Esophagus mucosa (tissue), 1 donor: ENCODE results near the gene PEPD. TPM values are rescaled to one million over a fixed set of nuclear protein-coding genes. Genes with fewer than 3 reads are reported as not detected.

Source experiments
- ATAC-seq: fragments of 200-7000 bp; cut with Tn5 transposase; one replicate; pipeline ENCODE4 v1.9.1; 2020
- total RNA-seq: library from RNA; stranded (reverse); gene quantifications from one replicate; pipeline ENCODE4 v1.2.4, GENCODE V29; 2023
- donor health status: DM: yes; HTN: yes; CAD: no.

Gene PEPD
- total RNA-seq, 1 donor from 2014 or later = 52.4 TPM

DNA sequence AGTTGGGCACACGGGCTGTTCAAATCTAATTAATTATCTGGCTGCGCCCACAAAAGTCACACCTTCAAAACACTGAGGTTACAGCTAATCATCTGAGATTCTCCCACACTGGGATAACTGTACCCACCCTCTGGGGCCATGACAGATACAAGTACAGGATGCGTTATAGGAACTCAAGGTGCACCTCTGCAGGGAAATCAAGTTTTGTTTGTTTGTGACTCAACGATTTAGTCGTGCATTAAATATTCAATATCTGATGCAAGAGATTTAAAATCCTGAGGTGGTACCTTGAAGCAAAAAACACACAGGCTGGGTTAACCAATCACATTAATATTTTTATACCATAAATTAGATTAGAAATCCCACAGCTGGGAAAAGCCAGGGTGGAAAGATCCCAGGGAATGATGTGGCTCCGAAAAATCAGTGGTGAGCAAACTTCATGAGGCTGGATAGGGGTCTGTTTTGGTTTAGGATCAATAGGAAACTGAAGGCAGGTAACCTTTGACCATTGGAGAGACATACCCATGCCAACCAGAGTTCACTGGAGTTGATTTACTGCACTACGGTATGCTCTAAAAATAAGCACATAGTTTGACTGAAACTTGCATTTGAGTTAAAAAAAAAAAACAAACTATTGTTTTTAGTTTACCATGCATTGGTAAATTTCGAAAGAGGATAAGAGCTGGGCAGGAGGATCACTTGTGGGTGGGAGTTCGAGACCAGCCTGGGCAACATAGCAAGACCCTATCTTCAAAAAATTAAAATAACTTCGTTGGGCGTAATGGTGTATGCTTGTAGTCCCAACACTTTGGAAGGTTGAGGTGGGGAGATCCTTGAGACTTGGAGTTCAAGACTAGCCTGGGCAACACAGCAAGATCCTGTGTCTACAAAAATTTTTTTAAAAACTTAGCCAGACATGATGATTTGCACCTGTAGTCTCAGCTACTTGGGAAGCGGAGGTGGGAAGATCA is 172.0 kb downstream of the PEPD start:
- ATAC-seq = peak; percentile 38

GRCh38 chr19:33348301-33349010 is 173.1 kb downstream of the PEPD start:
- ATAC-seq = no peak

DNA sequence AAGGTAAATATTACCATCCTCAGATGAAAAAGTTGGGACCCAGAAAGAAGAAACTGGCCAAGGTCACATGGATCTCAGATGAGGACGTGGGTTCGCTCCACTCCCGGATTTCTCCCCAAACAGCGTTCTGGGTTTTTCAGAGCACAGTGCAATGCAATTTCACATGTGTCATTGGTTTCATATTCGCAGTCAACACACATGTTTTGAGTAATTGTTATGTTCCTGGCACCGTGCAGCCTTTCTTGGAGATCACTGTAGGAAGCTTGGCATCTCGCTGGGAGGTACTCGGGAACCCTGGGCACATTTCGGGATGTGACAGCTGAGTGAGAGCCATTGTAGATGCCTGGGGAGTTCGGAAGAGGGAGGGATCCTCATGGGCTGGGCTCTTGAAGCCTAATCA is 174.3 kb downstream of the PEPD start:
- no peak for ATAC-seq

DNA sequence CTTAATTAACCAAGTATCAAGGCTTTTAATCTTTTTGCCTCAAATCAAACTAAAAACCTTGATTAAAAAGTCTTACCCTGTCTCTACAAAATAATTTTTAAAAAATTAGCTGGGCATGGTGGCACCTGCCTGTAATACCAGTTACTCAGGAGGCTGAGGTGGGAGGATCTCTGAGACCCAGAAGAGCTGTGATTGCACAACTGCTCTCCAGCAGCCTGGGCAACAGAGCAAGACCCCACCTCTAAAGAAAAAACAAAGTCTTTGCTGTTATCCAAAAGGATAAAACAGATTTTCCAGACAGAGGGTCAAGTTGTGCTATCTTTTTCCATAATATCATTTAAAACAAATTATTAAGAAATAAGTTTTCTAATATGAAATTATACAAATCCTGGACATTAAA is 174.9 kb downstream of the PEPD start:
- no peak for ATAC-seq

DNA sequence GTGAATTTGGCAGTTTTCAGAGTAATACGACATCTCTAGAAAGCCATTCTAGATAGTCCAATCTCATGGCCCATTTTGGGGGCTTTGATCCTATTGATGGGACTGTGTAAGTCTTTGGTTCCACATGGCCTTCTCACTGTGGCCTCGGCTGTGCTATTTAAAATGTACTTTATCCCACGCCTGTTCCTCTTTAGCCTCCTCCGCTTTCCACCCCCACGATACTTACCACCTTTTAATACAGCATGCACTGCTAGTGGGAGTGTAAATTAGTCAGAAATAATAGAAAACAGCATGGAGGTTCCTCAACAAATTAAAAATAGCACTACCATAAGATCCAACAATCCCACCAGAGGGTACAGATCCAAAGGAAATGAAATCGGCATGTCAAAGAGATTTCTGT is 176.4 kb downstream of the PEPD start:
- no peak for ATAC-seq

DNA sequence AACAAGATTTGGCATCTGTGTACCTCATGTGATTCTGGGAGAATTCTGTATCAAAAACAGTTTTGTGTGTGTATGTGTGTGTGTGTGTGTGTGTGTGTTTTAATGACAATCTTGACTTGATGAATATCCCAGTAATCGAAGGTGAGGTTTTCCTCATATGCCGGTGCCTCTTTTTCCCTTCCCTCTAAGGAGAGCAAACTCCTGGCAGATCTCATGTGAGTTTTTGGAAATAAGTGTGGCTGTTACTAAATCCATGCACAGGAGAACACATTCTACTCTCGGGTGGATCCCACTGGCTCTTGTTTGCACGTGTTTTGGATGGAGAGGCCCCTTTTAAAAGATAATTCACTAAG is 177.0 kb downstream of the PEPD start:
- ATAC-seq = no peak

GRCh38 chr19:33343859-33344572 is 177.6 kb downstream of the PEPD start:
- ATAC-seq = no peak

DNA sequence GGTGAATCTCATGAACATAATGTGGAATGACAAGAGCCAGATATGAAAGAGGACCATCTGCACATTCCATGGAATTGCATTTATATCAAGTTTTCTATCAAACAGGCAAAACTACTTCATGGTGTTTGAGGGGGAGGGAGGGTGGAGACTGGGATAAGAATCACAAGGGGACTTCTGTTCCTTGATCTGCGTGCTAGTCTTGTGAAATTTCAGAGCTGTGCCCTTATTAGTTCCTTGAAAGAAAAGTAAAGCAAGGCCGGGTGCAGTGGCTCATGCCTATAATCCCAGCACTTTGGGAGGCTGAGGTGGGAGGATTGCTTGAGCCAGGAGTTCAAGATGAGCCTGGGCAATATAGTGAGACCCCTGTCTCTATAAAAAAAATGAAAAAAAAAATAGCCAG is 178.3 kb downstream of the PEPD start:
- no peak for ATAC-seq

GRCh38 chr19:33340991-33341390 is 180.6 kb downstream of the PEPD start:
- ATAC-seq = no peak

DNA sequence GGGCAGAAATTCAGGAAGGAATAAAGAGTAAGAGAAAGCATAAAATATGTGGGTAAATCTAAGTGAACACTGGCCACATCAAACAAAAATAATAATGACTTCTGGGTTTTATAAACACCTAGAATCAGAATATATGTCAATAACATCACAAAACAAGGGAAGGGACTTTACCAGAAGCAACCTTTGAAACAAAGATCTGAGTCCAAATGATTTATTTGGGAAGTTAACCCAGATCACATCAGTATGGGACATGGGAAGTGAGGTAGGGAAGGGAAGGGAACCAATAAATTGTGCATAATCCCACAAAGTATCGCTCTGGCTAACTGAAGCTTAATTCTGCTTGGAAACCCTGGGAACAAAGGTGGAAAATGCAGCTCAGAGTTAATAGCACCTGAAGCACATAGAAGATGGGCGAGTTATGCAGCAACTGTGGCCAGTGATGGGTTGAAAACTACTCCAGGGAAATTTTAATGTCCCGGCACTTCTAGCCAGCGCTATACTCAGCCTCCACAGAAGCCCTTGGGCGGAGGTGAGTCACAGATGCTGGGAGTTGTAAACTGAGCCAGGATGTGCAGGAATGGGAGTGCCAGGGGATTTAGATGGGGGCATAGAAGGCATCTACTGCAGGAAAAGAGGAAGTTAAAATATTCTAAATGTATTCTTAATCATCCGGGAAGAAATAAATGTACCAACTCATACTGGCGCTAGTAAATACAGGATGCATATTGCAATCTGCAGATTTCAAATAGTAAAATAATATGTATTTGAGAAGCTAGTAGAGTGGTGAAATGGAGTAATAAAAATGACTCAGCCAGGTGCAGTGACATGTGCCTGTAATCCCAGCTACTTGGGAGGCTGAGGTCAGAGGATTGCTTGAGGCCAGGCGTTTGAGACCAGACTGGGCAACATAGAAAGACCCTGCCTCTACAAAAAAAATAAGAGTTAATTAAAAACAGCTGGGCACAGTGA is 182.3 kb downstream of the PEPD start:
- ATAC-seq = peak; percentile 95

Other genes starting within 250 kb of the PEPD start
- 18.3 TPM for gene CEBPA, start 219.3 kb downstream of the PEPD start, total RNA-seq
- 26.5 TPM for gene CEBPG, start 148.1 kb downstream of the PEPD start, total RNA-seq
- 0.16 TPM for gene CHST8, start 100.2 kb upstream of the PEPD start, total RNA-seq